GM19455 (cell line): ENCODE results near the gene PHF21B.

Experiments
- ATAC-seq: cut with Tn5 transposase; IDR thresholded peaks from one replicate; pipeline ENCODE4 v1.9.1; 2021; ENCODE audit not compliant: unreplicated experiment

PHF21B gene

GRCh38 chr22:45014654-45015053 lies 4.8 kb upstream of the PHF21B start:
- no peak for ATAC-seq

GRCh38 chr22:45013138-45013537 lies 3.3 kb upstream of the PHF21B start:
- ATAC-seq: no peak

- ATAC-seq: no peak
Measured at GRCh38 chr22:45010532-45010900, 711 bp upstream of the PHF21B start.

- no peak for ATAC-seq
Measured at GRCh38 chr22:45008751-45009605, 827 bp downstream of the PHF21B start.

GRCh38 chr22:45008186-45008681 lies 1.6 kb downstream of the PHF21B start:
- ATAC-seq: no peak

- no peak for ATAC-seq
Measured at GRCh38 chr22:45007391-45008185, 2.2 kb downstream of the PHF21B start.

GRCh38 chr22:45006964-45007390 lies 2.8 kb downstream of the PHF21B start:
- ATAC-seq: no peak

GRCh38 chr22:45006111-45006963 lies 3.5 kb downstream of the PHF21B start:
- ATAC-seq: no peak

- no peak for ATAC-seq
Measured at GRCh38 chr22:45001653-45002052, 8.2 kb downstream of the PHF21B start.

- no peak for ATAC-seq
Measured at GRCh38 chr22:45000330-45000729, 9.5 kb downstream of the PHF21B start.

GRCh38 chr22:44999687-45000086 lies 10.1 kb downstream of the PHF21B start:
- ATAC-seq: no peak

GRCh38 chr22:44999231-44999630 lies 10.6 kb downstream of the PHF21B start:
- ATAC-seq: no peak

- ATAC-seq: no peak
Measured at GRCh38 chr22:44998296-44998695, 11.5 kb downstream of the PHF21B start.

- no peak for ATAC-seq
Measured at GRCh38 chr22:44997060-44997459, 12.7 kb downstream of the PHF21B start.

GRCh38 chr22:44996648-44997047 lies 13.2 kb downstream of the PHF21B start:
- ATAC-seq: no peak

GRCh38 chr22:44996120-44996519 lies 13.7 kb downstream of the PHF21B start:
- no peak for ATAC-seq

- ATAC-seq: no peak
Measured at GRCh38 chr22:44995715-44996114, 14.1 kb downstream of the PHF21B start.

GRCh38 chr22:44995105-44995514 lies 14.7 kb downstream of the PHF21B start:
- ATAC-seq: no peak

- no peak for ATAC-seq
Measured at GRCh38 chr22:44994399-44995104, 15.3 kb downstream of the PHF21B start.

- no peak for ATAC-seq
Measured at GRCh38 chr22:44992166-44992565, 17.6 kb downstream of the PHF21B start.
